ENCODE measurements around the gene LPP.

DNA sequence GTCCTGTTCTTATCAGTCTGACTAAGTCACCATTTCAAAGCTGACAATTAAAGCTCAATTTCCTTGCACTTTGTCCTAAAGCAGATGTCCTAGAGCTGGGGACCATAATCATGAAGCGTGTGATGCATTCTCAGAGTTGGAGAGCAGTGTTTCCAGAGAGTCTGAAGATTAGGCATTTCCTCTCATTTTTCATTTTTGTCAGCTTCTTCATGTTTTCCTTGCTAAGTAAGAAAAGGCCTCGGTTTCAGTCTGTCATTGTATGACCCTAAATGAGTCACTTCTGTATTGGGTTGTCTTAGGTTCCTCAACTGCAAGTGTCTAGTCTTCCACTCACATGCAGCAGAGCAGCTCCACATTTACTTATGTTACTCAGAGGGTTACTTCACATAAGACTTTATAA lies 760.6 kb downstream of the LPP start:
- TF ChIP-seq EZH2 (IDR thresholded peaks at IDR 0.05) (no peak), POLR2AphosphoS5 (IDR thresholded peaks at IDR 0.05; ENCODE audit: borderline replicate concordance, low read depth, low read length) (no peak)

All from SK-N-MC (cell line).